ENCODE data around the gene S100A3.
"Not testable (repeated sequence)": the region's sequence is repeated elsewhere in the genome, so short reads cannot be mapped to it uniquely, and the experiment has no call there.

Gene S100A3, protein sequence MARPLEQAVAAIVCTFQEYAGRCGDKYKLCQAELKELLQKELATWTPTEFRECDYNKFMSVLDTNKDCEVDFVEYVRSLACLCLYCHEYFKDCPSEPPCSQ

DNA sequence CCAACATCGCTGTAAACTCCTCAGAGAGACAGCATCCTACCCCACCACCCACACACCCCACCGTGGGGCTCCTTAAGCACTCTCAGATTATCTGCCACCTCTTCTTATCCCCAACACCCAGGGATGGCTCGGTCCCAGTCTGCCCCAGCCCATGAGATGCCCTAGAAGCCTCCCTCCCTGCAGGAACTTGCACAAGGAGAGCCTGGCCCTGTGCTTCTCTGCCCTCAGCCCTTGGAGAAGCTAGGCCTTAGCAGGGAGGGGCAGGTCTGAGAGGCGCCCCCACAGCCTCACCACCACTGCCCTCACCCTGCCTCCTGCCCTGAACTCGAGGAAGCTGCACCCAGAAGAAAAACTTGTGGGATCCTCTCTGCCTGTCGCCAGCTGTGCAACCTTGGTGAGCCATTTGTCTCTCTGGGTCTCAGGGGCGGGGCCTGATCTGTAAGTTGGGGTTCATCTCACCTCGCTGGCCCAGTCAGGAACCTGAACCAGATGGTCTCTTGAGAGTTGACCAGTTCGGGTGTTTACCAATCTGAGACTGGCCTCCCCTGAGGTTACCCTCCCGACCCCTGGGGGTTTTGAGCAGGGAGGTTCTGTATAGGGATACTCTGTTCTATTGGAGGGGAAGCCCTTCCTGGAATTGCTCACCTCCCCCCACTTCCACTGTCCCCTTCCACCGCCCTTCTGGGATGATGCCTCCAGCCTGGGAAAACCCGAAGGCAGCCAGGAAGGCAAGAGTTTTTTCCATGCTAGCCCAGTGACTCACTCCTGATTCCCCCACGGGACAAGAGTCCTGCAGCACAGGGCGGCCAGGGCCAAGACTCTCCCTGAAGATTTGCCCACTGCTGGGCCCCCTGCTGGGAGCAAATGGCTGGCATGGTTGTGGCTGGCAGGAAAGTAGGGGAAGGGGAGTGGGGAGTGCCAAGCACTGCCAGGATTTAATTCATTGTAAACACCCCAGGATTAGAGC, at the start of gene S100A3:
Gene S100A3, minus strand, starts transcription at position 537 of the 967 bp plus-strand sequence. CDS start 773 bp downstream, outside the sequence.
- peak; percentile 19 for DNase-seq

DNA sequence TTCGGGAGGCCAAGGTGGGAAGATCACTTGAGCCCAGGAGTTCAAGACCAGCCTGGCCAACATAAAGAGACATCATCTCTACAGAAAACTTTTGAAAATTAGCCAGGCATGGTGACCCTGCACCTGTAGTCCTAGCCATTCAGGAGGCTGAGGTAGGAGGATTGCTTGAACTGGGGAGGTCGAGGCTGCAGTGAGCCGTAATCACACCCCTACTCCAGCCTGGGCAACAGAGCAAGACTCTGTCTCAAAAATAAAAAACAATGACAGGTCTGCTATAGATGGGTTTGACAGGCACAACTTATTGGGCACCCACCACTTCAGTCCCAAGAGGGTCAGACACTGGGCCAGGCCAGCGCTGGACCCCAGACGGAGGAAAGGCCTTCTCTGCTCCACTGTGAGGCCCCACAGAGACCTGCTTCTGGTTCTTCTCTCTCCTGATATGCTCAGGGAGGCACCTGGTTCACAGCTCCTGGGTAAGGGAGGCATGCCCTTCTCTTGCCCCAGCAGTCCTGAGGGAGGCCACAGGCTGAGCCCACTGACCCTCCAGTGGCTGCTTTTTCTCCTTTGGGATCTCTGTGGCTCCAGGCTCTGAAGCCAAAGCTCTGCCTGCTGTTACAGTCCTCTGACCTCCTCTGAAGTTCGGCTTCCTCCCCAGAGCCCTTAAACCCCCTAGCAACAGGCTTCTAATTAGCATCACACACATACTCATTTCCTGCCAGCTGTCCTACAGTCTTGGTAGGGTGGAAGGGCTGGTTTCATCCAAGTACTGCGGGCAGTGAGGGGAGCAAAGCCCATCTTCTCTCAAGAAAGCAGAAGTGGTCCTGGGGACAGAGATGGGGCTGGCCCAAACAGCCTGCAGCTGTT, 49.5 kb upstream of the S100A3 start:
- DNase-seq: peak; percentile 38

DNA sequence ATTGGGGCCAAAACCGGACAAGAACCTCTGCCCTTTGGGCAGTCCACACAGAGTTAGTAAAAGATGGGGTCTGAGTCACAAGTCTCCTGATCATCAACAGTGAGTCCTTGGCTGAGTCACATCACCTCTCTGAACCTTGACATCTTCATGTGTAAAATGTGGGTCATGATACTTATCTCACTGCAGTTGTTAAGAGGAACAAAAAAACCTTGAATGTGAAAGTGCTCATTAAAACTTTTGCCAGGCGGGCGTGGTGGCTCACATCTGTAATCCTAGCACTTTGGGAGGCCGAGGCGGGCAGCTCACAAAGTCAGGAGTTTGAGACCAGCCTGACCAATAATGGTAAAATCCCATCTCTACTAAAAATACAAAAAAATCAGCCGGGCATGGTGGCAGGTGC, 48.1 kb upstream of the S100A3 start:
- no peak for DNase-seq

DNA sequence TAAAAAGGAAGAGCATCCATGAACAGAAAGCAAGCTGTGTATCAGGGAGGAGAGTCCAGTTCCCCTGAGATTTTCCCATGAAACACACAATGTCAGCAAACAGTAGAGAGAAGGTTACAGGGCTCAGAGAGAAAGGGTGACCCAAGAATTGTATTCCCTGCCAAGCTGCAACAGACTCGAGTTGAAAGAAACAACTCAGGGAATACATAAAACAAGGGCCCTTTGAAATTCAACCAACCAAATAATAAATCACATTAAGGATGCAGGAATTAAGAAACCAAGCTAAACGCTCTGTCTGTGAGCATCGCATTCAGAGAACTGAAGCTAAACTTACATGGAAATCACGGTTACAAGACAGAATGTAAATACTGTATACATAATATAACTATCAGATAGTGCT, 43.7 kb upstream of the S100A3 start:
- no peak for DNase-seq

DNA sequence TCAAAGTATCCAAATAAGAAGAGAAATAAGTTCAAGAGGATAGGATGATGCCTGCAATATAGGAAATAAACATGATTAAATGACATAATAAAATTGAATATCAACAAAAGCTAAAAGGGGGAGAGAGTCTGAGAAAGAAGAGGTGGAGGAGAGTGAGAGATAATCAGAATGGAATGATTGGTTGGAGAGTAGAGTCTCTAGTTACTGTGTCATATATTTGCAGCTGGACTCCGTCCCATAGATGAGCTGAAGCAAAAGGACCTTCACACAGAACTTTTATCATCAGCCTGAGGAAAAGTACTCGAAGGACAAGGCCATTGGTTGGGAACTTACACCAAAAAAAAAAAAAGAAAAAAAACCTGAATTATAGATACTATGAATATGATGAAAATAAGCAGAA, 39.4 kb upstream of the S100A3 start:
- no peak for DNase-seq

DNA sequence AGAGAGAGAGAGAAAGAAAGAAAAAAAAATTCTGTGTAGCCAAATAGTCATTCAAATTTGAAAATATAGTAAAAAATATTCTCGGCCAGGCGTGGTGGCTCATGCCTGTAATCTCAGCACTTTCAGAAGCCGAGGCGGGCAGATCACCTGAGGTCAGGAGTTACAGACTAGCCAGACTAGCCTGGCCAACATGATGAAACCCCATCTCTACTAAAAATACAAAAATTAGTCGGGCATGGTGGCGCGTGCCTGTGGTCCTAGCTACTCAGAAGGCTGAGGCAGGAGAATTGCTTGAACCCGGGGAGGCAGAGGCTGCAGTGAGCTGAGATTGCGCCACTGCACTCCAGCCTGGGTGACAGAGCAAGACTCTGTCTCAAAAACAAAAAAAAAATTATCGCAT, 39.0 kb upstream of the S100A3 start:
- not testable (repeated sequence) for DNase-seq

DNA sequence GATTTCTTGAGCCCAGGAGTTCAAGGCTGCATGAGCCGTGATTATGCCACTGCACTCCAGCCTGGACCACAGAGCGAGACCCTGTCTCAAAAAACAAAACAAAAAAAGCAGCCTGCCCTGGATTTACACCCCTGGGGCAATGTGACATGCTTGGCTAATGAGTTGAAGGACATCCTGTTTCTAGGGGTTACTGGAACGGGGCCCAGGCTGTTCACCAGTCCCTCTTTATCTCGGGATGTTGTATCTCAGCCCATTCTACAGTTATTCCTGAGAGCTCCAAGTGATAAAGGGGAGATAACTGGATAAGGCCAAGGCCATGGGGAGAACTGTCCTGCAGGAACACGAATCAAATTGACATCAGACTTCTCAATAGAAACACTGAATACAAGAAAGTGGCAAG, 38.3 kb upstream of the S100A3 start:
- no peak for DNase-seq

DNA sequence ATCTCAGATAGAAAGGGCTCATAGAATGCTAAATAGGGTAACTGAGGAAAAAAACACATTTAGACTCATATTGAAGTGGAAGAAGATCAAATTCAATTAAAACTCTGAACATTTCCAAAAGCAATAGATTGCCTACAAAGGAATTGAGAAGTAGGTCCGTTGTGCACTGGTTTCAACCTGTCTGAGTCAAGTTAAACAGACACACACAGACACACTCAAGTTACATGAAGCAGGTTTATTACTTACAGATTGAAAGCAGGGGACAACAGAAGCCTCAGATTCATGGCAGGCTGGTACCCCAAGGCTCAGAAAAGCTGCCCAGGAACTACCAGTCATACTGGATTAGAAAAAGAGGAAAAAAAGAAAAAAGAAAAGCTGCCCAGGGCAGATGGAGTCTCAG, 37.3 kb upstream of the S100A3 start:
- DNase-seq: no peak

DNA sequence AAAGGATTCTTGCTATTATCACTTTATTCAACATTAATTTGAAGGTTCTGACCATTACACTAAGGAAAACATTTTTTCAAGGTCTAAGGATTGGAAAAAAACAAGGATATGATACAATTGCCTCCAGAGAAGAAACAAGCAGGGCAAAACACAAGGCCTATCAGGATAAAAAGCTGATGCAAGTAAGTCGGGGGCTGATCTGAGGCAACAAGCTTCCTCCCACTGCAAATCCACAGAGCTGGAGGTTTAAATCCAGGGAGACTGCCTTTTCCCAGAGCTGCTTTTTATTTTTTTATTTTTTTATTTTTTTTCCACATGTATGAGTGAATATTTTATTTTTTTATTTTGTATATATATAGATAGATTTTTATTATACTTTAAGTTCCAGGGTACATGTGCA, 35.9 kb upstream of the S100A3 start:
- DNase-seq: no peak

DNA sequence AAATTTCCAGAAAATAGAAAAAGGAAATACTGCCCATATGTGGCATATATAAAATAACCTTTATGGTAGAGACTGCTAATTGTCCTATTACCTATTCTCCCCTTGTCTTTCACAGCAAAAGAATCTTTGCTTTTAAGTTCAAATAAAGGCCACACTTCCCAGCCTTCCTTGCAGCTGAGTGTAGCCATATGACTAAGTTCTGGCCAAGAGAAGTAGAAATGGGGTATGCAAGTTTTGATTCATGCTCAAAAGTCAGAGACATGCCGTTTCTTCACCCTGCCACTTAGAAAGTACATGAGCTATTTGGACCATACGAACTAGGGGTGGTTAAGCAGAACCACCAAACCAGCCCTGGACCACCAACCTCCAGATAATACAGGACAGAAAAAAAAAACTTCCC, 34.9 kb upstream of the S100A3 start:
- no peak for DNase-seq

DNA sequence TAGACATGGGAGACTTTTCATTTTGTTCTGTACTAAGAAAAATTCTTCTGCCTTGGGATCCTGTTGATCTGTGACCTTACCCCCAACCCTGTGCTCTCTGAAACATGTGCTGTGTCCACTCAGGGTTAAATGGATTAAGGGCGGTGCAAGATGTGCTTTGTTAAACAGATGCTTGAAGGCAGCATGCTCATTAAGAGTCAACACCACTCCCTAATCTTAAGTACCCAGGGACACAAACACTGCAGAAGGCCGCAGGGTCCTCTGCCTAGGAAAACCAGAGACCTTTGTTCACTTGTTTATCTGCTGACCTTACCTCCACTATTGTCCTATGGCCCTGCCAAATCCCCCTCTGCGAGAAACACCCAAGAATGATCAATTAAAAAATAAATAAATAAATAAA, 34.5 kb upstream of the S100A3 start:
- DNase-seq: not testable (repeated sequence)

DNA sequence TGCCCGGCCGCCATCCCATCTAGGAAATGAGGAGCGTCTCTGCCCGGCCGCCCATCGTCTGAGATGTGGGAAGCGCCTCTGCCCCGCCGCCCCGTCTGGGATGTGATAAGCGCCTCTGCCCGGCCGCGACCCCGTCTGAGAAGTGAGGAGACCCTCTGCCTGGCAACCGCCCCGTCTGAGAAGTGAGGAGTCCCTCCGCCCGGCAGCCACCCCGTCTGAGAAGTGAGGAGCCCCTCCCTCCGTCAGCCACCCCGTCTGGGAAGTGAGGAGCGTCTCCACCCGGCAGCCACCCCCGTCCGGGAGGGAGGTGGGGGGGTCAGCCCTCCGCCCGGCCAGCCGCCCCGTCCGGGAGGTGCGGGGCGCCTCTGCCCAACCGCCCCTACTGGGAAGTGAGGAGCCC, 33.8 kb upstream of the S100A3 start:
- DNase-seq: not testable (repeated sequence)

DNA sequence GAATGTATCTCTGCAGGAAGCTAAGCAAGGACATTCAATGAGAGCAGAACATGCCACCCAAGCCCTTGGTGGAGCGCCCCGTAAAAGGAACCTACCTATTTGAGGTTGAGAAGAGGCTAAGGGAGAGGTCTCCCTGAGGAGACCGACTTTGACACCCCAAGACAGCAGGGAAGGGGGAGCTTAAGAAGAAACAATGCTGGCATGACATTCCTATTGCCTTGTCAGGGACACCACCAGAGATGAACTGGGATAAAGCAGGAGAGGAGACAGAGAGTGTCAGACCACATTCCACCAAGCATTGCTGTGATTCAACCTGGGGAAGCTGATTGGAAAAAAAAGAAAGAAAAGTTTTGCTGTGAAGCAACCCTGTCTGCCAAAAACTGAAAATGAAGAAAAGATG, 29.9 kb upstream of the S100A3 start:
- no peak for DNase-seq

DNA sequence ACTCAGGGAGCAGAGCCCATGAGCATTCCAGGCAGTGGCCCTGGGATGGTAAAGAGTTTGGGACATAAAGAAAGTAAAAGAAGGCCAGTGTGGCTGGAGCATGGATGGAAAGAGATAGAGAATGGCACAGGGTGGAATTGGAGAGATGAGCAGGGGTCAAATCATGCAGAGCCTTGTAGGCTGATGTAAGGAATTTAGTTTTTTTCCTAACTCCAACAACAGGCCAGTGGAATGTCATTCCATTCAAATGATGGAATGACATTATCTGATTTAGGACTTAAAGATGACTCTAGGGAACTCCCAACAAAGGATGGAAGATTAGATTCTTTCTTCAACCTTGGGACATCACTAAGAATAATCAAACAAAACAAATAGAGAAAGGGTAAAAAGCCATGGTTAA, 29.4 kb upstream of the S100A3 start:
- no peak for DNase-seq

DNA sequence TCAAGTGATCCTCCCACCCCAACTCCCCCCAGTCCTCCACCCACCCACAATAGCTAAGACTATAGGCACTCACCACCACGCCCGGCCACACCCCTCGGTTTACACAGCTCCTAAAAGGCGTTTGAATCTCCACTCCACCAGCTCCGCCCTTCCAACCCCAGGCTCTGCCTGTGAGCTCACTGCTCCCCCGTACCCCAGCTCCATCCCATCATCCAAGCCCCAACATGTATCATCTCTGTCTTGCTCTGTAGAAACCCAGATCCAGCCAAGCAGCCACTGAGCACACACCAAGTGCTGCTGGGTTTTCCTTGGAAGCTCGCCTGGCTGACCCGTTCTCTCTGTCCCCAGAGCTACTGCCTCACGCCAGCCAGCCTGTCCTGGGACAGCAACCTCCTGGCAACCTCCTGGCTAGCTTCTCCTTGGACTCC, 28.6 kb upstream of the S100A3 start:
- DNase-seq: no peak

DNA sequence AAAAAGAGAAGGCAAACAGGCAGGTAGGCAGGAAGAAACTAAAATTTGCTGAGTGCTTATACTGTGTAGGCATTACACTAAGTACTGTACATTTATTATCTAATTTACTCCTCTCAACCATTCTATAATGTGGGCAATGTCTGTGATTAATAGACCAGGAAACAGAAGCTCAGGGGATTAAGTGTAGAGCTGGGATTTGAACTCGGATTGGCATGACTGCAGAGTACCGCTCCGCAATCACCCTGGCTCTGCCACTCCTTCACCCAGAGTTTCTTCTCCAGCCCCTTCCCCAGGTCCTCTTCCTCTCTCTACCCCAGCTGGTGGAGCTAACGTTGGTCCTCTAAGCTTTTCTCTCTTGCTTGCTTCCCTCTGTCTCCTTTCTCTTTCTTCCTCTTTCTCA, 28.1 kb upstream of the S100A3 start:
- no peak for DNase-seq

DNA sequence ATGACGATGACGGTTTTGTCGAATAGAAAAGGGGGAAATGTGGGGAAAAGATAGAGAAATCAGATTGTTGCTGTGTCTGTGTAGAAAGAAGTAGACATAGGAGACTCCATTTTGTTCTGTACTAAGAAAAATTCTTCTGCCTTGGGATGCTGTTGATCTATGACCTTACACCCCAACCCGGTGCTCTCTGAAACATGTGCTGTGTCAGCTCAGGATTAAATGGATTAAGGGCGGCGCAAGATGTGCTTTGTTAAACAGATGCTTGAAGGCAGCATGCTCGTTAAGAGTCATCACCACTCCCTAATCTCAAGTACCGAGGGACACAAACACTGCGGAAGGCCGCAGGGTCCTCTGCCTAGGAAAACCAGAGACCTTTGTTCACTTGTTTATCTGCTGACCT, 26.4 kb upstream of the S100A3 start:
- not testable (repeated sequence) for DNase-seq

DNA sequence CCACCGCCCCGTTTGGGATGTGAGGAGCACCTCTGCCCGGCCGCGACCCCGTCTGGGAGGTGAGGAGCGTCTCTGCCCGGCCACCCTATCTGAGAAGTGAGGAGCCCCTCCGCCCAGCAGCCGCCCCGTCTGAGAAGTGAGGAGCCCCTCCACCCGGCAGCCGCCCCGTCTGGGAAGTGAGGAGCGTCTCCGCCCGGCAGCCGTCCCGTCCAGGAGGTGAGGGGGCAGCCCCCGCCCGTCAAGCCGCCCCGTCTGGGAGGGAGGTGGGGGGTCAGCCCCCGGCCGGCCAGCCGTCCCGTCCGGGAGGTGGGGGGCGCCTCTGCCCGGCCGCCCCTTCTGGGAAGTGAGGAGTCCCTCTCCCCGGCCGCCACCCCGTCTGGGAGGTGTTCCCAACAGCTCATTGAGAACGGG, 26.0 kb upstream of the S100A3 start:
- DNase-seq: not testable (repeated sequence)

DNA sequence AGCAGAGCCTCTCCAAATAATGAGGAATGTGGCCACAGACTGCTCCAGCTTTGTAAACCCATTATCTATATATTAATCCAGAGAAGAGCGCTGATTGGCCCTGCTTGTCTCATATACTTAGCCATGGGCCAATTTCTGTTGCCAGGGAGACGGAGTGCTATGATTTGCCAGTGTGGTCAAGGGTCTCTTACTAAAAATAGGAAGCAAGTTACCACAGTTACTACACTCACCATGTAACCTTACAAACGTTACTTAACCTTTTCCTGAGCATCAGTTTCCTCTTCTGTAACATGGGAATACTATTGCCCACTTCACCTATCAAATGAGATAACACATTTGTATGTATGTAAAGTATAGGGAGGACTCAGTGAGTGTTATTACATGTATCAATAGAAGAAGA, 24.3 kb upstream of the S100A3 start:
- no peak for DNase-seq

DNA sequence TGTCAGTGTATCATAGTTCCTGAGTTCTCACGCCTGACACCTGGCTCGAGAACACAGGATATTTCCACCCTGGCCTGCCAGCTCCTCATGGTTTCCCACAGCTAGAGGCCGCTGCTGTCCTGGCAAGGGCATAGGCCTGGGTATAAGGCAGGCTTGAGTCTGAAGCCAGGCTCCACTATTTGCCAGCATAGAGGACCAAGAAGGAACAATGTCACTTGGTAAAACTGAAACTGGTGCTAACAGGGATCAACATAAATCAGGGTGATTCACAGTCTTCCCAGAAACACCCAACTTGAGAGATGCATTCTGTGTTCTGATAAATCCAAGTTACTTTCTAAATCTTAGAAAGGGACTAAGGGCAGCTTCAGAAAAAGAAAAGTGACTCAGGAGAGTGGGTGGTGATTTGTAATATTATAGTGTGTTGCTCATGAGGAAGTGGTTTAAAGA, 23.5 kb upstream of the S100A3 start:
- DNase-seq: peak; percentile 92

DNA sequence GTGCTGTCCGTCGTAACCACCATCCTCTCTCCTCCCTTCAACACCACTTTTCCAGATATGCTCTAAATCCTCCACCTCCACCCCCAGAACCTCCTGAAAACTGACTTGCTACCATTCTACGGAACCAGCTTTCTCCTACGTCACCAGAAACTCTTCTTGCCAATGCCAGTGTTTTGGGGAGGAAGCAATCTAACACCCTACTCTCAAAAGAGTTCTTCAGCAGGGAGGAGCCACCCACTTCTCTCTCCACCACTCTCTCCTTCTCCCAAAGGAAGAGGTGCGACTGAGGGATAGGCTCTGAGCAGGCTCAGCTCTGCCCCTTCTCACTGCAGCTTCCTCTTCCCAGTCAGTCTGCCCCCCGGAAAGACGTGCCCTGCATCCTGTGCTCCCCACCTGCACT, 22.6 kb upstream of the S100A3 start:
- DNase-seq: no peak

DNA sequence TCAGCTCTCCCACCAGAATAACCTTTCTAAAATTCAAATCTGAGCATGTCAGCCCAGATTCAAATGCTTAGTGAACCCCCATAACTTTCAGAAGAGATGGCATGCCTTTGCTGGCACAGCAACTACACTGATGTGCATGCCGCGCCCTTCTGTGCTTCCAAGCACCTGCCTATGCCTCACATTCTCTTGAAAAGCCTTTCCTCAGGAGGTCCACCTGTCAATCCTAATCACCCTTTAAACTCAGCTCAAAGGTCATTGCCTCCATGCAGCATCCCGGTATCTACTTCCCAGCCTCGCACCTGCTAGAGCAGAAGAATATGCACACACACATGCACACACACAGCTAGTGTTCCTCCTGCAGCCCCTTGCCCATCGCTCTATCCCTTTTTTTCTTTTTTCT, 21.8 kb upstream of the S100A3 start:
- DNase-seq: peak; percentile 68

DNA sequence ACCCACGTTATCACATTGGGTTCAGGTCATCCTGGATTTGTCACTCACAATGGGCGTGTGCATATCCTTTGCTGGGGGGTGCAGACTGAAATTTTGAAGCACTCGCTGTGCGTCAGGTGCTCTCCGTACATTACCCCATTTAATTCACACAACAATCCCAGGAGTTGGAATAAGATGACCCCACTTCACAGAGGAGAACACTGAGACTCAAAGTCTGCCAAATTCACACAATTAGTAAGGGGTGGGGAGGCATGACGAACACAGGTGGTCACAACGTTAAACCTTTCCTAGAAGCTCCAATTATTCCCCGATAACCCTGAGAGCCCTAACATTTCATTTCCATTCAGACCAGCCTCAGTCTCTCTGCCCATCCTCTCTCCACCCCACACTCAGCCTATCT, 20.4 kb upstream of the S100A3 start:
- no peak for DNase-seq

Data from DMS53 (cell line).